ENCODE data around the gene NIPAL3. TPM values are rescaled to one million over a fixed set of nuclear protein-coding genes. Genes with fewer than 3 reads are reported as not detected.
"Not testable (repeated sequence)": the region's sequence is repeated elsewhere in the genome, so short reads cannot be mapped to it uniquely, and the experiment has no call there.

NIPAL3 gene
- total RNA-seq, 6 donors from 2014 or later: 28.2 to 71.0 (median 46.6) TPM

GRCh38 chr1:24514946-24515345, 99.3 kb downstream of the NIPAL3 start:
- no peaks in the 10 kb centered on the region for H3K36me3 ChIP-seq
- H3K27ac ChIP-seq: no peak overlapping the region
- WGBS, 2 donors: 92 to 96% methylated on average over 5 of the region's 5 CpGs
- no peak overlapping the region for H3K4me3 ChIP-seq
- TF ChIP-seq EP300 (IDR thresholded peaks at IDR 0.05) (no peak), POLR2AphosphoS5 (IDR thresholded peaks at IDR 0.05) (no peak)
- H3K9me3 ChIP-seq: no peaks in the 10 kb centered on the region
- no peaks in the 10 kb centered on the region for H3K4me1 ChIP-seq
- ATAC-seq (ENCODE audit: low FRiP score in 2 of 2): no peak
- DNase-seq: no peak
- H3K27me3 ChIP-seq: no peaks in the 10 kb centered on the region

- 91 to 93% methylated on average over 14 of the region's 14 CpGs for WGBS, 2 donors
- not testable (repeated sequence) for H3K4me1 ChIP-seq; ATAC-seq (ENCODE audit: low FRiP score in 2 of 2); H3K36me3 ChIP-seq; H3K27me3 ChIP-seq; H3K4me3 ChIP-seq; H3K9me3 ChIP-seq; H3K27ac ChIP-seq
- peak in 1 of 2 donors; percentile 28 for DNase-seq
These were observed 100.1 kb downstream of the NIPAL3 start for GRCh38 chr1:24515671-24516209.

- ATAC-seq (ENCODE audit: low FRiP score in 2 of 2) (no peak), DNase-seq (no peak)
- Histone ChIP-seq H3K4me3 (no peak overlapping the region), H3K27ac (no peak overlapping the region), H3K27me3 (no peaks in the 10 kb centered on the region), H3K9me3 (no peaks in the 10 kb centered on the region), H3K4me1 (no peaks in the 10 kb centered on the region), H3K36me3 (no peaks in the 10 kb centered on the region)
- 80 to 84% methylated on average over 12 of the region's 12 CpGs for WGBS, 2 donors
- TF ChIP-seq, protein P1, sequence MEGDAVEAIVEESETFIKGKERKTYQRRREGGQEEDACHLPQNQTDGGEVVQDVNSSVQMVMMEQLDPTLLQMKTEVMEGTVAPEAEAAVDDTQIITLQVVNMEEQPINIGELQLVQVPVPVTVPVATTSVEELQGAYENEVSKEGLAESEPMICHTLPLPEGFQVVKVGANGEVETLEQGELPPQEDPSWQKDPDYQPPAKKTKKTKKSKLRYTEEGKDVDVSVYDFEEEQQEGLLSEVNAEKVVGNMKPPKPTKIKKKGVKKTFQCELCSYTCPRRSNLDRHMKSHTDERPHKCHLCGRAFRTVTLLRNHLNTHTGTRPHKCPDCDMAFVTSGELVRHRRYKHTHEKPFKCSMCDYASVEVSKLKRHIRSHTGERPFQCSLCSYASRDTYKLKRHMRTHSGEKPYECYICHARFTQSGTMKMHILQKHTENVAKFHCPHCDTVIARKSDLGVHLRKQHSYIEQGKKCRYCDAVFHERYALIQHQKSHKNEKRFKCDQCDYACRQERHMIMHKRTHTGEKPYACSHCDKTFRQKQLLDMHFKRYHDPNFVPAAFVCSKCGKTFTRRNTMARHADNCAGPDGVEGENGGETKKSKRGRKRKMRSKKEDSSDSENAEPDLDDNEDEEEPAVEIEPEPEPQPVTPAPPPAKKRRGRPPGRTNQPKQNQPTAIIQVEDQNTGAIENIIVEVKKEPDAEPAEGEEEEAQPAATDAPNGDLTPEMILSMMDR (IDR thresholded peaks at IDR 0.05): no peak
- TF ChIP-seq POLR2AphosphoS5 (IDR thresholded peaks at IDR 0.05) (no peak), EP300 (IDR thresholded peaks at IDR 0.05) (no peak)
These were observed 100.9 kb downstream of the NIPAL3 start for GRCh38 chr1:24516506-24516905.

DNA sequence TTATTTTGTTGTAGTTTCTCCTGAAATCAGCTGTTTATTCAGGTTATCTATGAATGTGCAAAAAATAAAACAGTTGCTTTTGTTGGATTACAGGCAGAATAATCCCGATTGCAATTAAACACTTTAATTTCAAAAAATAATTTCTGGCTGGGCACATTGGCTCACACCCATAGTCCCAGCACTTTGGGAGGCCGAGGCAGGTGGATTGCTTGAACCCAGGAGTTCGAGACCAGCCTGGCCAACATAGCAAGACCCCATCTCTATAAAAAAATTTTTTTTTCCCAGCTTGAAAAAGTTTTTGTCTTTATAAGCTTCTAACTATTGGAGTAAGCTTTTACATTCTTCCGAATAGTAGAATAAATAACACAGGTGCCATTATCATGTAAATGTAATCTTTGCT, 102.3 kb downstream of the NIPAL3 start:
- Histone ChIP-seq H3K27ac (no peak overlapping the region), H3K4me3 (no peak overlapping the region), H3K36me3 (no peaks in the 10 kb centered on the region), H3K27me3 (no peaks in the 10 kb centered on the region), H3K4me1 (no peaks in the 10 kb centered on the region), H3K9me3 (no peaks in the 10 kb centered on the region)
- ATAC-seq (ENCODE audit: low FRiP score in 2 of 2) (no peak), DNase-seq (no peak)
- no peak for TF ChIP-seq POLR2AphosphoS5 (IDR thresholded peaks at IDR 0.05)
- no peak for TF ChIP-seq EP300 (IDR thresholded peaks at IDR 0.05)
- TF ChIP-seq, protein P1 (IDR thresholded peaks at IDR 0.05): no peak
- TF ChIP-seq POLR2A (IDR thresholded peaks at IDR 0.05): no peak
- 82 to 94% methylated on average over 4 of the region's 4 CpGs for WGBS, 2 donors

DNA sequence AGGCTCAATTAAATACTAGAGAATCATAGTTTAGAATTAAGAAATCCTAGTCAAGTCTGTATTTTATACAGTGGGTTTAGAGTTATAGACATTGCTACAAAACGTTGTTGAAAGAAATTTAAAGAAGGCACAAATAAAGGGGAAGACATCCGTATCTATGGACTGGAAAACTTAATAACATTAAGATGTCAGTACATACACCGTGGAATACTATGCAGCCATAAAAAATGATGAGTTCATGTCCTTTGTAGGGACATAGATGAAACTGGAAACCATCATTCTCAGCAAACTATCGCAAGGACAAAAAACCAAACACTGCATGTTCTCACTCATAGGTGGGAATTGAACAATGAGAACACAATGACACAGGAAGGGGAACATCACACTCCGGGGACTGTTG, 104.7 kb downstream of the NIPAL3 start:
- H3K9me3 ChIP-seq; H3K36me3 ChIP-seq; H3K4me3 ChIP-seq; DNase-seq; H3K27ac ChIP-seq; H3K27me3 ChIP-seq; ATAC-seq (ENCODE audit: low FRiP score in 2 of 2); H3K4me1 ChIP-seq: not testable (repeated sequence)
- WGBS, 2 donors: 96 to 98% methylated on average over 5 of the region's 5 CpGs

Other genes with a start within 250 kb of the NIPAL3 start
- 10 to 100 TPM in 2 of 6 donors, 1 to 10 TPM in 4; 4.1 to 15.5 (median 6.8) TPM for gene IFNLR1, start 228.5 kb upstream of the NIPAL3 start, total RNA-seq
- gene GRHL3, start 96.4 kb upstream of the NIPAL3 start, total RNA-seq: under 1 TPM in 2 of 6 donors, not detected in 4; 0.09 to 0.24 TPM
- gene STPG1, start 2.0 kb upstream of the NIPAL3 start, total RNA-seq: 10 to 100 TPM in 2 of 6 donors, 1 to 10 TPM in 4; 5.5 to 20.1 (median 8.2) TPM
- 10 to 100 TPM; 13.6 to 35.5 (median 18.6) TPM for gene RCAN3, start 87.0 kb downstream of the NIPAL3 start, total RNA-seq
- gene NCMAP, start 140.3 kb downstream of the NIPAL3 start, total RNA-seq: 10 to 100 TPM in 1 of 6 donors, 1 to 10 TPM in 5; 3.3 to 12.8 (median 7.3) TPM
- 100 to 1,000 TPM in 3 of 6 donors, 10 to 100 TPM in 3; 76.0 to 429 (median 100.0) TPM for gene SRRM1, start 227.5 kb downstream of the NIPAL3 start, total RNA-seq